ENCODE data around the gene ABHD10.

DNA sequence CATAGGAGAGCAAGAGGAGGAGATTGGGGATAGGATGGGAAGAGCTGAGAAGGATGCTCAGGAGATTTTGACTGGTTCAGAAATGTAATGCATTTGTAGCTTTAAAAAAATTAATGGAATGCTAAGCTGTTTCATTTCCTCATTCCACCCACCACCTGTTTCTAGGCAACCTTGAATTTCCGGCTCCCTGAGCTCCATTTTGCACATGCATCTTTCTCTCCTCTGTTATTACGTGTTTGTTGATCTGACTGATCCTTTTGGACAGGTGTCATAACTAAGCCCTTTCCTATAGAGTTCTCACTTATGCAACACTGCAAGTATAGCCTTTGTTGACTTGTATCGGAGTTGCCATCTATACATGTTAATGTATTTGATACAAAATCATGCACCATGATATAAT is 60.0 kb downstream of the ABHD10 start:
- TF ChIP-seq, protein P1, sequence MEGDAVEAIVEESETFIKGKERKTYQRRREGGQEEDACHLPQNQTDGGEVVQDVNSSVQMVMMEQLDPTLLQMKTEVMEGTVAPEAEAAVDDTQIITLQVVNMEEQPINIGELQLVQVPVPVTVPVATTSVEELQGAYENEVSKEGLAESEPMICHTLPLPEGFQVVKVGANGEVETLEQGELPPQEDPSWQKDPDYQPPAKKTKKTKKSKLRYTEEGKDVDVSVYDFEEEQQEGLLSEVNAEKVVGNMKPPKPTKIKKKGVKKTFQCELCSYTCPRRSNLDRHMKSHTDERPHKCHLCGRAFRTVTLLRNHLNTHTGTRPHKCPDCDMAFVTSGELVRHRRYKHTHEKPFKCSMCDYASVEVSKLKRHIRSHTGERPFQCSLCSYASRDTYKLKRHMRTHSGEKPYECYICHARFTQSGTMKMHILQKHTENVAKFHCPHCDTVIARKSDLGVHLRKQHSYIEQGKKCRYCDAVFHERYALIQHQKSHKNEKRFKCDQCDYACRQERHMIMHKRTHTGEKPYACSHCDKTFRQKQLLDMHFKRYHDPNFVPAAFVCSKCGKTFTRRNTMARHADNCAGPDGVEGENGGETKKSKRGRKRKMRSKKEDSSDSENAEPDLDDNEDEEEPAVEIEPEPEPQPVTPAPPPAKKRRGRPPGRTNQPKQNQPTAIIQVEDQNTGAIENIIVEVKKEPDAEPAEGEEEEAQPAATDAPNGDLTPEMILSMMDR (IDR thresholded peaks at IDR 0.05) = no peak
- no peak for TF ChIP-seq POLR2A (IDR thresholded peaks at IDR 0.05; ENCODE audit: low read depth)
